K562 (cell line): Measurements from ENCODE around the gene VWA7. TPM values are rescaled to one million over a fixed set of nuclear protein-coding genes. Genes with fewer than 3 reads are reported as not detected.

Source experiments
- ATF2 ChIP-seq: sonication (generic); formaldehyde crosslinking; IDR thresholded peaks from 2 replicates; pipeline ENCODE4 v1.8.1; 2022; ENCODE audit warnings: missing genetic modification reagents
- CLOCK ChIP-seq: fragments of 250-450 bp; sonication (Bioruptor Pico); IDR thresholded peaks from 2 replicates; pipeline ENCODE4 v1.4.0; 2020; ENCODE audit warnings: mild to moderate bottlenecking, moderate library complexity, borderline replicate concordance
- E2F6 ChIP-seq, 2 experiments: IDR thresholded peaks; 2 replicates each; pipeline ENCODE4 v1.6.1; 2011; ENCODE audit warnings: borderline replicate concordance in 1 of 2, control low read depth in 1 of 2, low read depth in 1 of 2, low read length in 1 of 2, mild to moderate bottlenecking in 1 of 2, mixed read lengths in 1 of 2, moderate library complexity in 1 of 2; ENCODE audit not compliant: insufficient read depth in 1 of 2, insufficient read length in 1 of 2, poor library complexity in 1 of 2, severe bottlenecking in 1 of 2; ENCODE audit errors: extremely low read depth in 1 of 2
- HNRNPK ChIP-seq: fragments of 200-400 bp; formaldehyde crosslinking; IDR thresholded peaks from one replicate; pipeline ENCODE4 v1.6.1; 2018; ENCODE audit warnings: mild to moderate bottlenecking, low read depth, low read length; ENCODE audit not compliant: poor library complexity, severe bottlenecking
- MEF2A ChIP-seq: IDR thresholded peaks from 2 replicates; pipeline ENCODE4 v1.6.1; 2011; ENCODE audit warnings: low read depth, mild to moderate bottlenecking, low read length, moderate library complexity; ENCODE audit not compliant: control insufficient read depth
- STAT6 ChIP-seq: sonication (generic); formaldehyde crosslinking; IDR thresholded peaks from 2 replicates; pipeline ENCODE4 v1.8.1; 2023; ENCODE audit warnings: mild to moderate bottlenecking, missing genetic modification reagents
- ZNF766 ChIP-seq: fragments of 200-800 bp; sonication (Bioruptor generic); conservative IDR thresholded peaks from 2 replicates; pipeline ENCODE4 v1.6.1; 2016; ENCODE audit warnings: missing genetic modification characterization, missing compliant biosample characterization
- polyA plus RNA-seq, 8 experiments: library from polyadenylated mRNA; depleted of rRNA in 4 of 8; stranded (reverse) in 5 of 8; unstranded in 3 of 8; fragments of >200 nt; fragmentation: Nextera tagmentation in 2 of 8; fragmentation: Illumina TruSeq in 1 of 8; extraction: Ambion mirVana in 2 of 8; extraction: Trizol in 1 of 8; gene quantifications; 2 replicates each; pipeline versions ENCODE4 v1.2.1 to v1.2.3, GENCODE V29; 2011 to 2014; ENCODE audit warnings: inconsistent platforms in 1 of 8, missing spikeins in 1 of 8
- total RNA-seq, 7 experiments: library from RNA; depleted of rRNA in 6 of 7; stranded (reverse); fragments of >200 nt in 6 of 7; fragmentation: Illumina TruSeq in 2 of 7; extraction: Trizol in 2 of 7; gene quantifications; 2 replicates each; pipeline versions ENCODE4 v1.2.1 to v1.2.3, GENCODE V29; 2011 to 2021; ENCODE audit warnings: low replicate concordance in 1 of 7

The VWA7 gene
- total and polyA plus RNA-seq, 9 of the 15 experiments (the other 6 are each of a cell fraction or from before 2014, with no cell fraction given): 0.18 to 2.9 (median 0.95) TPM

- TF ChIP-seq STAT6 (CRISPR knock-in tag) (0 out of 2 replicates have a peak, but pooled peaks have one; percentile 2), MEF2A (no peak), HNRNPK (peak; percentile 48), CLOCK (CRISPR knock-in tag) (no peak), E2F6 (IDR thresholded peaks at IDR 0.05; ENCODE audit: borderline replicate concordance in 1 of 2, extremely low read depth in 1 of 2, insufficient read depth in 1 of 2, insufficient read length in 1 of 2, low read depth in 1 of 2, low read length in 1 of 2, poor library complexity in 1 of 2, severe bottlenecking in 1 of 2) (peak in 1 of 2 experiments; percentile 50), ATF2 (no peak), ZNF766 (CRISPR knock-in tag) (no peak)
Measured at GRCh38 chr6:31736021-31736767, 40.9 kb downstream of the VWA7 start, which contains the start of gene CLIC1 (continued).
